H1 (cell line): Measurements from ENCODE around the gene PPIB. TPM values are rescaled to one million over a fixed set of nuclear protein-coding genes. Genes with fewer than 3 reads are reported as not detected.

Source experiments
- RNF2 ChIP-seq: fragments of 200-900, 300-1000 bp; sonication (generic); IDR thresholded peaks from 2 replicates; pipeline ENCODE4 v1.7.1; 2016; ENCODE audit warnings: borderline replicate concordance, low read depth, mild to moderate bottlenecking, antibody characterized with exemption, low read length; ENCODE audit not compliant: poor library complexity, severe bottlenecking; ENCODE audit errors: missing control alignments
- SIRT6 ChIP-seq: IDR thresholded peaks from one replicate; pipeline ENCODE4 v1.7.1; 2012; ENCODE audit warnings: low read length, inconsistent platforms
- TBP ChIP-seq: IDR thresholded peaks from 2 replicates; pipeline ENCODE4 v1.6.1; 2011; ENCODE audit warnings: low read depth, low read length, improper control_type of control experiment
- polyA plus RNA-seq, 7 experiments: library from polyadenylated mRNA; depleted of rRNA in 3 of 7; stranded (reverse) in 5 of 7; unstranded in 2 of 7; fragments of >200 nt in 5 of 7; fragments of 200-250 nt in 2 of 7; gene quantifications; 1 replicate in 5 of 7; 2 replicates in 1 of 7; 4 replicates in 1 of 7; pipeline versions ENCODE4 v1.2.1 to v1.2.3, GENCODE V29; 2011 to 2013; ENCODE audit warnings: missing spikeins in 2 of 7, mixed read lengths in 2 of 7
- total RNA-seq: library from RNA; stranded (reverse); fragmentation: NEBNext Ultra II Directional; extraction: Animal tissue kit (Norgen Biotek cat#: 25700); gene quantifications from 2 replicates; pipeline ENCODE4 v1.2.1, GENCODE V29; 2021

PPIB gene
- total and polyA plus RNA-seq, 2 of the 8 experiments (the other 6 are each of a cell fraction or from before 2014, with no cell fraction given), result 558 to 579 TPM

DNA sequence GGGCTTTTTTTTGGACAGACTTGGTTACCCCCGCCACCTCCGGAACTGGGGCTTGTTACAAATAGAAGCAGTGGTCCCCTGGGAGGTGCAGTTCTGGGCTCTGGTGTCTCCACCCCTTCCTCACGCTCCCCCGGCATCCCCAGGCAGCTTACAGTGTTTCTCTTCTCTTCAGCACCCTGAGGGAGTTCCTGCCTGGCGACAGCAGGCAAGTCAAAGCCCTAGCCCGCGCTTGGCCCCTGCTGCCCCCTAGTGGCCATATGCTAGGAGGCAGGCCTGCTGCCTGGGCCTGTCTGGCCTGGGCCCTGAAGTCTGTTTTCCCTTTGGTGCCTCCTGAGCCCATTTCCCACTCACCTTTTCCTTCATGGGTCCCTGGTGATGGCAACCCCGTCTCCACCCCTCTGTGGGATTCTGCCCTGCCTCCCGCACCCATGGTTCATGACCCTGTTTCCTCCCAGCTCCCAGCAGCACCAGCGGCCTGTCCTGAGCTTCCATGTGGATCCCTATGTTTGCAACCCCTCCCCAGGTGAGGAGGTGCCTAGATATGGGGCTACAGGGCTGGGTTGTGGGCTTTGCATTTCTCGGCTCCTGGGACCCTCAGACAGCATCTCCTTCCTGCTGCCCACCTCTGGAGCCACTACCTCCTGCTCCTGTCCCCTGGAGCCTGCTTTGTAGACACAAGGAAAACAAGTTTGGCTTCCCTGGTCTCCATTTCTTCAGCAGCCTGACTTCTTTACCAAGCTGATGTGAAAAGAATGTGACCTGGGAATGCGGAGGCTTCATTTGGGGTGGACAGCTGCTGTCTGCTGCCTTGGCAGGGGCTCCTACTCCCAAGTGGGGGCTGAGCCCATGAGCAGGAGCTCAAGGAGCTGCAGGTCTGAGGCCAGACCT, 9.1 kb downstream of the PPIB start (continued):
- TF ChIP-seq RNF2 (no peak), SIRT6 (no peak), TBP (no peak; the same call in 1 of the 2 replicates)
